ENCODE measurements around the gene TBC1D5. TPM values are rescaled to one million over a fixed set of nuclear protein-coding genes. Genes with fewer than 3 reads are reported as not detected.

Gene TBC1D5
- total and polyA plus RNA-seq, 2 of the 4 experiments (the other 2 are of a cell fraction) = 16.4 to 57.0 TPM

DNA sequence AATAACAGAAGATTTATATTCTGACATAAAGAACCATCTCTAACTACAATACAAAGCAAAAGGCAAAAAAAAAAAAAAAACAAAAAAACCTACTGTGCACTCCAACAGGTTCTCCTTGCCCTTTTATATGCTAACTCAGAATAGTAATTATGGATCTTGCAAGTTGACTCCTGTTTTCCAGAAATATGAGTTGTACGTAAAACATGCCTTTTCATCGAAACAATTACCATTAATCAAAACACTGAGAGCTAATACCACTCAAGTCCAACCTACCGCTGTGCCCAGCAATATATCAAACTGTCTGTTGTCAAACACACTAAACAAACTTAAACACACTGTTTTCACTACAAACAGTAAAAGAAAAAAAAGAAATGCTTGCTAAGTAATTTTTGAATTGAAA, 389.8 kb downstream of the TBC1D5 start:
- H2BK20ac ChIP-seq (ENCODE audit: low read depth, low read length) = no peak overlapping the region
- no peak for ATAC-seq (ENCODE audit: low read depth)
- no peaks in the 10 kb centered on the region for H3K27me3 ChIP-seq (ENCODE audit: control insufficient read depth, insufficient read depth, low read length)
- H2BK120ac ChIP-seq (ENCODE audit: low read depth, low read length) = no peak overlapping the region
- H3K4me2 ChIP-seq (ENCODE audit: low read depth, low read length) = no peak overlapping the region
- no peak for DNase-seq
- no peak overlapping the region for H3K4ac ChIP-seq (ENCODE audit: low read depth, low read length)
- H3K36me3 ChIP-seq (ENCODE audit: control insufficient read depth, insufficient read depth, low read length) = no peaks in the 10 kb centered on the region
- H2BK5ac ChIP-seq (ENCODE audit: low read depth, low read length, poor library complexity, severe bottlenecking) = no peak overlapping the region
- 0 out of 2 replicates have a peak, but pooled peaks cover 2% of the 10 kb centered on the region for H3K9me1 ChIP-seq (ENCODE audit: insufficient read depth, low read length)
- H2AK5ac ChIP-seq (ENCODE audit: low read depth, low read length) = no peak overlapping the region
- no peak overlapping the region for H4K91ac ChIP-seq (ENCODE audit: insufficient read depth, low read depth, low read length)
- no peak overlapping the region for H3K18ac ChIP-seq (ENCODE audit: low read depth, low read length)
- TF ChIP-seq, protein P1, sequence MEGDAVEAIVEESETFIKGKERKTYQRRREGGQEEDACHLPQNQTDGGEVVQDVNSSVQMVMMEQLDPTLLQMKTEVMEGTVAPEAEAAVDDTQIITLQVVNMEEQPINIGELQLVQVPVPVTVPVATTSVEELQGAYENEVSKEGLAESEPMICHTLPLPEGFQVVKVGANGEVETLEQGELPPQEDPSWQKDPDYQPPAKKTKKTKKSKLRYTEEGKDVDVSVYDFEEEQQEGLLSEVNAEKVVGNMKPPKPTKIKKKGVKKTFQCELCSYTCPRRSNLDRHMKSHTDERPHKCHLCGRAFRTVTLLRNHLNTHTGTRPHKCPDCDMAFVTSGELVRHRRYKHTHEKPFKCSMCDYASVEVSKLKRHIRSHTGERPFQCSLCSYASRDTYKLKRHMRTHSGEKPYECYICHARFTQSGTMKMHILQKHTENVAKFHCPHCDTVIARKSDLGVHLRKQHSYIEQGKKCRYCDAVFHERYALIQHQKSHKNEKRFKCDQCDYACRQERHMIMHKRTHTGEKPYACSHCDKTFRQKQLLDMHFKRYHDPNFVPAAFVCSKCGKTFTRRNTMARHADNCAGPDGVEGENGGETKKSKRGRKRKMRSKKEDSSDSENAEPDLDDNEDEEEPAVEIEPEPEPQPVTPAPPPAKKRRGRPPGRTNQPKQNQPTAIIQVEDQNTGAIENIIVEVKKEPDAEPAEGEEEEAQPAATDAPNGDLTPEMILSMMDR (conservative IDR thresholded peaks at IDR 0.05; ENCODE audit: low read depth, low read length) = no peak
- TF ChIP-seq NFE2L2 (IDR thresholded peaks at IDR 0.05; ENCODE audit: low read depth, low read length) (no peak), MXI1 (IDR thresholded peaks at IDR 0.05; ENCODE audit: borderline replicate concordance, low read depth, low read length) (no peak), RAD21 (IDR thresholded peaks at IDR 0.05; ENCODE audit: low read length) (no peak), RCOR1 (IDR thresholded peaks at IDR 0.05; ENCODE audit: insufficient replicate concordance, low read length) (no peak), FOS (IDR thresholded peaks at IDR 0.05; ENCODE audit: low read depth, low read length) (no peak), CHD1 (IDR thresholded peaks at IDR 0.05; ENCODE audit: low read depth, low read length) (no peak), POLR2A (IDR thresholded peaks at IDR 0.05; ENCODE audit: low read depth, low read length) (no peak), MAZ (IDR thresholded peaks at IDR 0.05; ENCODE audit: borderline replicate concordance, low read depth, low read length) (no peak), CEBPB (IDR thresholded peaks at IDR 0.05; ENCODE audit: low read depth, low read length) (no peak), BHLHE40 (IDR thresholded peaks at IDR 0.05; ENCODE audit: low read depth, low read length) (no peak)
- H3K79me1 ChIP-seq (ENCODE audit: low read depth in 1 of 2, low read length in 2 of 2) = no peaks in the 10 kb centered on the region
- no peak overlapping the region for H3K4me3 ChIP-seq (ENCODE audit: insufficient read depth, low read depth, low read length)
- no peak overlapping the region for H3K14ac ChIP-seq (replicated peaks; ENCODE audit: low read depth, low read length)
- H4K8ac ChIP-seq (ENCODE audit: low read depth in 2 of 2, low read length in 2 of 2) = no peak overlapping the region
- no peak overlapping the region for H2AK9ac ChIP-seq (replicated peaks; ENCODE audit: low read depth, low read length, poor library complexity)
- H3K23ac ChIP-seq (ENCODE audit: low read depth, low read length) = no peak overlapping the region
- ChIA-PET CTCF (no interaction called here), POLR2A (ENCODE audit: unreplicated experiment) (no interaction called here)
- H3K9ac ChIP-seq (ENCODE audit: low read depth, low read length) = no peak overlapping the region
- WGBS, 2 experiments (ENCODE audit: extremely low coverage in 2 of 2, insufficient read length in 1 of 2) = 100% methylated on average over 1 of the region's 3 CpGs; no CpG with 5 or more reads in 1 of the 2 experiments
- no peaks in the 10 kb centered on the region for H3K9me3 ChIP-seq (ENCODE audit: control insufficient read depth, insufficient read depth, low read length)
- intact Hi-C loops (cut with micrococcal nuclease) = no loop called here
- H4K20me1 ChIP-seq (ENCODE audit: insufficient read depth, low read length) = no peaks in the 10 kb centered on the region
- in situ Hi-C loops (cut with MboI; ENCODE audit: low sequenced_read_pairs) = no loop called here
- BruUV-seq (replicated peaks) = no TSS peak
- H3K56ac ChIP-seq (ENCODE audit: extremely low read depth, insufficient read depth, low read length) = no peak overlapping the region
- no peak overlapping the region for H2AFZ ChIP-seq (replicated peaks; ENCODE audit: low read length, poor library complexity)
- H3K27ac ChIP-seq (ENCODE audit: insufficient read depth, low read length) = no peak overlapping the region
- H3K4me1 ChIP-seq (ENCODE audit: control insufficient read depth, insufficient read depth, low read length) = no peaks in the 10 kb centered on the region
- H2BK15ac ChIP-seq (ENCODE audit: low read depth, low read length) = no peak overlapping the region
- dilution Hi-C loops (cut with HindIII; ENCODE audit: low sequenced_read_pairs, unreplicated experiment) = no loop called here
- H4K5ac ChIP-seq (ENCODE audit: low read depth, low read length) = no peak overlapping the region

Data from IMR-90 (cell line).